ENCODE data around the gene TANGO6.

Gene TANGO6

GRCh38 chr16:69111876-69112230 lies 268.5 kb downstream of the TANGO6 start:
- no peak for DNase-seq (ENCODE audit: low read depth in 2 of 2)
- TF ChIP-seq, protein P1, sequence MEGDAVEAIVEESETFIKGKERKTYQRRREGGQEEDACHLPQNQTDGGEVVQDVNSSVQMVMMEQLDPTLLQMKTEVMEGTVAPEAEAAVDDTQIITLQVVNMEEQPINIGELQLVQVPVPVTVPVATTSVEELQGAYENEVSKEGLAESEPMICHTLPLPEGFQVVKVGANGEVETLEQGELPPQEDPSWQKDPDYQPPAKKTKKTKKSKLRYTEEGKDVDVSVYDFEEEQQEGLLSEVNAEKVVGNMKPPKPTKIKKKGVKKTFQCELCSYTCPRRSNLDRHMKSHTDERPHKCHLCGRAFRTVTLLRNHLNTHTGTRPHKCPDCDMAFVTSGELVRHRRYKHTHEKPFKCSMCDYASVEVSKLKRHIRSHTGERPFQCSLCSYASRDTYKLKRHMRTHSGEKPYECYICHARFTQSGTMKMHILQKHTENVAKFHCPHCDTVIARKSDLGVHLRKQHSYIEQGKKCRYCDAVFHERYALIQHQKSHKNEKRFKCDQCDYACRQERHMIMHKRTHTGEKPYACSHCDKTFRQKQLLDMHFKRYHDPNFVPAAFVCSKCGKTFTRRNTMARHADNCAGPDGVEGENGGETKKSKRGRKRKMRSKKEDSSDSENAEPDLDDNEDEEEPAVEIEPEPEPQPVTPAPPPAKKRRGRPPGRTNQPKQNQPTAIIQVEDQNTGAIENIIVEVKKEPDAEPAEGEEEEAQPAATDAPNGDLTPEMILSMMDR (IDR thresholded peaks at IDR 0.05; ENCODE audit: low read depth, low read length), result no peak
- H3K4me3 ChIP-seq (replicated peaks in 1 of 2; ENCODE audit: low read depth in 2 of 2, low read length in 2 of 2), result no peak overlapping the region

GRCh38 chr16:69112285-69113129 lies 269.2 kb downstream of the TANGO6 start:
- H3K4me3 ChIP-seq (replicated peaks in 1 of 2; ENCODE audit: low read depth in 2 of 2, low read length in 2 of 2), result no peak overlapping the region
- TF ChIP-seq, protein P1 (IDR thresholded peaks at IDR 0.05; ENCODE audit: low read depth, low read length), result peak; percentile 94
- peak; percentile 60 to 61 for DNase-seq (ENCODE audit: low read depth in 2 of 2)

DNA sequence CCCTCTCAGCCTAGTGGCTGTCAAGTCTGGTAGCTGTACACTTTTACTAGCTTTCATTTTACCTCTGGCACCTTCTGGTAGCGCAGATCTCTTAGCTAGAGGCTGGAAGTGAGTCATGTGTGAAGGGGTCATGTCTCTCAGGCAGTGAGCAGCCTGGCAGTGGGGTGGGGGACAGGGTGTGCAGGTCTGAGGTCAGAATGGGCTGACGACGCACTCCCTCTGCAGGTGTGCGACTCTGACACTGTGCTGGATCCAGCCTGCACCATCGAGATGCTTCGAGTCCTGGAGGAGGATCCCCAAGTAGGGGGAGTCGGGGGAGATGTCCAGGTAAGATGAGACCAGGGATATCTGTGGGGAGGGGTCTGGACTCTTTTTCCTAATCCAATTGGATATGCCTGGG lies 269.9 kb downstream of the TANGO6 start:
- TF ChIP-seq, protein P1 (IDR thresholded peaks at IDR 0.05; ENCODE audit: low read depth, low read length), result no peak
- DNase-seq (ENCODE audit: low read depth in 2 of 2), result no peak

DNA sequence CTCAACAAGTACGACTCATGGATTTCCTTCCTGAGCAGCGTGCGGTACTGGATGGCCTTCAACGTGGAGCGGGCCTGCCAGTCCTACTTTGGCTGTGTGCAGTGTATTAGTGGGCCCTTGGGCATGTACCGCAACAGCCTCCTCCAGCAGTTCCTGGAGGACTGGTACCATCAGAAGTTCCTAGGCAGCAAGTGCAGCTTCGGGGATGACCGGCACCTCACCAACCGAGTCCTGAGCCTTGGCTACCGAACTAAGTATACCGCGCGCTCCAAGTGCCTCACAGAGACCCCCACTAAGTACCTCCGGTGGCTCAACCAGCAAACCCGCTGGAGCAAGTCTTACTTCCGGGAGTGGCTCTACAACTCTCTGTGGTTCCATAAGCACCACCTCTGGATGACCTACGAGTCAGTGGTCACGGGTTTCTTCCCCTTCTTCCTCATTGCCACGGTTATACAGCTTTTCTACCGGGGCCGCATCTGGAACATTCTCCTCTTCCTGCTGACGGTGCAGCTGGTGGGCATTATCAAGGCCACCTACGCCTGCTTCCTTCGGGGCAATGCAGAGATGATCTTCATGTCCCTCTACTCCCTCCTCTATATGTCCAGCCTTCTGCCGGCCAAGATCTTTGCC lies 271.1 kb downstream of the TANGO6 start:
- DNase-seq (ENCODE audit: low read depth in 2 of 2), result no peak
- TF ChIP-seq, protein P1 (IDR thresholded peaks at IDR 0.05; ENCODE audit: low read depth, low read length), result no peak
- no peak overlapping the region for H3K4me3 ChIP-seq (replicated peaks in 1 of 2; ENCODE audit: low read depth in 2 of 2, low read length in 2 of 2)

More for the DNA sequence above, 269.9 kb downstream of the TANGO6 start:
- H3K4me3 ChIP-seq (replicated peaks in 1 of 2; ENCODE audit: low read depth in 2 of 2, low read length in 2 of 2), result no peak overlapping the region

- H3K4me3 ChIP-seq (replicated peaks in 1 of 2; ENCODE audit: low read depth in 2 of 2, low read length in 2 of 2), result no peak overlapping the region
- no peak for DNase-seq (ENCODE audit: low read depth in 2 of 2)
- TF ChIP-seq, protein P1 (IDR thresholded peaks at IDR 0.05; ENCODE audit: low read depth, low read length), result no peak
These were observed 271.6 kb downstream of the TANGO6 start for GRCh38 chr16:69114976-69115355.

GRCh38 chr16:69115361-69115760 lies 272.0 kb downstream of the TANGO6 start:
- H3K4me3 ChIP-seq (replicated peaks in 1 of 2; ENCODE audit: low read depth in 2 of 2, low read length in 2 of 2), result no peak overlapping the region
- TF ChIP-seq, protein P1 (IDR thresholded peaks at IDR 0.05; ENCODE audit: low read depth, low read length), result no peak
- DNase-seq (ENCODE audit: low read depth in 2 of 2), result no peak

Measured in cardiac fibroblast (primary cell).